B cell (primary cell): Measurements from ENCODE around the gene PRCC. TPM values are rescaled to one million over a fixed set of nuclear protein-coding genes. Genes with fewer than 3 reads are reported as not detected.

Experiments used
- ATAC-seq: fragments of 200-7000 bp; cut with Tn5 transposase; one replicate; pipeline ENCODE4 v1.10.0; 2021; ENCODE audit warnings: low read depth, mild to moderate bottlenecking, moderate number of reproducible peaks, moderate library complexity
- CTCF ChIA-PET: fragments of 350-600 bp; sonication (Branson Sonifier 250); formaldehyde crosslinking; loops from one replicate; lab custom pipeline; 2021; ENCODE audit warnings: antibody characterized with exemption, inconsistent platforms; lab: Charles Lee
- POLR2A ChIA-PET: fragments of 350-600 bp; sonication (Branson Sonifier 250); formaldehyde crosslinking; loops from one replicate; lab custom pipeline; 2021; ENCODE audit warnings: antibody characterized with exemption; lab: Charles Lee
- DNase-seq: peaks from one replicate; pipeline ENCODE4 v3.0.0; 2013
- H2AFZ ChIP-seq: 2 replicates; pipeline ENCODE4 v1.6.1; 2012; ENCODE audit warnings: mild to moderate bottlenecking, low read depth, low read length; ENCODE audit not compliant: insufficient read depth, poor library complexity, severe bottlenecking
- H3K27ac ChIP-seq, 2 donors: 1 replicate in 1 of 2; 2 replicates in 1 of 2; pipeline ENCODE4 v1.5.1; 2012 to 2013; ENCODE audit warnings: low read length in 2 of 2, mild to moderate bottlenecking in 2 of 2, moderate library complexity in 1 of 2
- H3K27me3 ChIP-seq, 4 experiments: fragments of 200-600 bp in 1 of 4; sonication (generic) in 1 of 4; replicated peaks in 1 of 4; 1 replicate in 2 of 4; 2 replicates in 2 of 4; pipeline versions ENCODE4 v1.6.1 to v1.7.0; 2013 to 2016; ENCODE audit warnings: low read length in 3 of 4, mild to moderate bottlenecking in 2 of 4, mixed read lengths in 1 of 4, moderate library complexity in 1 of 4; ENCODE audit not compliant: insufficient read depth in 4 of 4, control insufficient read depth in 3 of 4; ENCODE audit errors: control extremely low read depth in 1 of 4
- H3K36me3 ChIP-seq, 2 experiments: replicated peaks in 1 of 2; 1 replicate in 1 of 2; 2 replicates in 1 of 2; pipeline versions ENCODE4 v1.6.1 to v1.7.1; 2013; ENCODE audit warnings: low read length in 1 of 2; ENCODE audit not compliant: insufficient read depth in 2 of 2, control insufficient read depth in 1 of 2; ENCODE audit errors: control extremely low read depth in 1 of 2, extremely low read depth in 1 of 2
- H3K4me1 ChIP-seq, 2 donors: fragments of 200-600 bp in 1 of 2; sonication (generic) in 1 of 2; 1 replicate in 1 of 2; 2 replicates in 1 of 2; pipeline versions ENCODE4 v1.5.1 to v1.6.1; 2013 to 2017; ENCODE audit warnings: low read length in 2 of 2; ENCODE audit not compliant: control insufficient read depth in 2 of 2, insufficient read depth in 2 of 2
- H3K4me2 ChIP-seq: replicated peaks from 2 replicates; pipeline ENCODE3; 2012; ENCODE audit warnings: mild to moderate bottlenecking, low read depth, low read length; ENCODE audit not compliant: poor library complexity, severe bottlenecking
- H3K4me3 ChIP-seq, 5 experiments: fragments of 200-600 bp in 1 of 5; sonication (generic) in 1 of 5; 1 replicate in 3 of 5; 2 replicates in 2 of 5; pipeline versions ENCODE4 v1.5.1 to v1.7.0; 2011 to 2016; ENCODE audit warnings: low read length in 4 of 5, mild to moderate bottlenecking in 4 of 5, low read depth in 2 of 5, control low read depth in 1 of 5, moderate library complexity in 1 of 5; ENCODE audit not compliant: insufficient read depth in 1 of 5; ENCODE audit errors: control extremely low read depth in 1 of 5, extremely low read depth in 1 of 5
- H3K79me2 ChIP-seq: fragments of 200-600 bp; sonication (generic); one replicate; pipeline ENCODE4 v1.6.0; 2016; ENCODE audit warnings: low read length; ENCODE audit not compliant: control insufficient read depth, insufficient read depth
- H3K9ac ChIP-seq: fragments of 200-600 bp; sonication (generic); 2 replicates; pipeline ENCODE4 v1.6.1; 2017; ENCODE audit warnings: mild to moderate bottlenecking, low read length, moderate library complexity
- H3K9me3 ChIP-seq, 3 donors: one replicate each; pipeline versions ENCODE4 v1.6.1 to v1.7.1; 2013; ENCODE audit warnings: low read length in 2 of 3; ENCODE audit not compliant: control insufficient read depth in 2 of 3, insufficient read depth in 1 of 3; ENCODE audit errors: control extremely low read depth in 1 of 3
- H4K20me1 ChIP-seq: 2 replicates; pipeline ENCODE4 v1.6.0; 2012; ENCODE audit warnings: mild to moderate bottlenecking, low read length; ENCODE audit not compliant: insufficient read depth, control insufficient read depth, poor library complexity, severe bottlenecking
- H3K27ac Mint-ChIP-seq: one replicate; pipeline ENCODE4 v1.8.0; 2021; ENCODE audit warnings: mixed read lengths
- H3K27me3 Mint-ChIP-seq: one replicate; pipeline ENCODE4 v1.8.0; 2021; ENCODE audit warnings: mixed read lengths
- H3K4me1 Mint-ChIP-seq: one replicate; pipeline ENCODE4 v1.8.0; 2021; ENCODE audit warnings: mixed read lengths
- H3K4me3 Mint-ChIP-seq: one replicate; pipeline ENCODE4 v1.8.0; 2021; ENCODE audit warnings: mixed read lengths
- H3K9me3 Mint-ChIP-seq: one replicate; pipeline ENCODE4 v1.8.0; 2022; ENCODE audit warnings: mixed read lengths; ENCODE audit not compliant: insufficient read depth
- EZH2 ChIP-seq: IDR thresholded peaks from 2 replicates; pipeline ENCODE4 v1.6.1; 2012; ENCODE audit warnings: borderline replicate concordance, low read depth, mild to moderate bottlenecking, moderate library complexity, low read length; ENCODE audit not compliant: insufficient read depth, poor library complexity, severe bottlenecking
- WGBS: methylation state at CpG from one replicate; pipeline ENCODE4 v1.1.5; 2013; ENCODE audit warnings: missing lambda C conversion rate; ENCODE audit not compliant: insufficient coverage; 5-methylcytosine and 5-hydroxymethylcytosine counted together
- intact Hi-C: fragments of 100-400 bp; cut with micrococcal nuclease; formaldehyde crosslinking; loops from one replicate; pipeline ENCODE4 v1.10.0; 2022
- polyA plus RNA-seq: library from polyadenylated mRNA; depleted of rRNA; stranded (reverse); fragments of >200 nt; gene quantifications from 2 replicates; pipeline ENCODE4 v1.2.3, GENCODE V29; 2012
- total RNA-seq, 2 donors: library from RNA; stranded (reverse); fragments of 120-200 nt in 1 of 2; gene quantifications; 1 replicate in 1 of 2; 2 replicates in 1 of 2; pipeline versions ENCODE4 v1.2.3 to v1.2.4, GENCODE V29; 2013 to 2022
- TF ChIP-seq, protein P1 (sequence below): fragments of 200-600 bp; IDR thresholded peaks from one replicate; pipeline ENCODE4 v1.8.0; 2022; ENCODE audit warnings: antibody characterized with exemption, mild to moderate bottlenecking

The PRCC gene
- total and polyA plus RNA-seq, 2 donors (not counting 1 experiment from before 2014, with no cell fraction given) = 55.7 to 83.4 TPM

DNA sequence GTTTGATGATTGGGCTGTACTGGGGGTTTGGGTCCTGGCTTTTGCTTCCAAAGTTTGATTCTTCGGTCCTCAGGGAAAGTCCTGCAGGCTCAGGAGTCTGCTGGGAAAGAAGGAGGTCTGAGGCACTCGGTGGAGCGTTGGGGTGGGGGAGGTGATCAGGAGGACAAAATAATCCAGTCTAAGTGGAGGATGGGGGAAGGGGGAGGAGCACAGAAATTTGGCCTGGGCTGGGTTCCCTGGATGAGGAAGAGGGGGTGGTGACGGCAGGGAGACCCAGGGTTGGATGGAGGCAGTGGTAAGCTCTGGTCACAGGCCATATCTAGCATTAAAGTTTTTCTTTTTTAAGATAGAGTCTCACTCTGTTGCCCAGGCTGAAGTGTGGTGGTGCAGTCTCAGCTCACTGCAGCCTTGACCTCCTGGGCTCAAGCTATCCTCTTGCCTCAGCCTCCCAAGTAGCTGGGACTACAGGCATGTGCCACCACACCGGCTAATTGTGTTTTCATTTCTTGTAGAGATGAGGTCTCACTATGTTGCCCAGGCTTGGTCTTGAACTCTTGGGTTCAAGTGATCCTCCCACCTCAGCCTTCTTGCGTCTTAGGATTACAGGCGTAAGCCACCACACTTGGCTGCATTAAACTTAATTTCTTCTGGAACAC is 42.5 kb downstream of the PRCC start:
- no peak for TF ChIP-seq EZH2
- TF ChIP-seq, protein P1, sequence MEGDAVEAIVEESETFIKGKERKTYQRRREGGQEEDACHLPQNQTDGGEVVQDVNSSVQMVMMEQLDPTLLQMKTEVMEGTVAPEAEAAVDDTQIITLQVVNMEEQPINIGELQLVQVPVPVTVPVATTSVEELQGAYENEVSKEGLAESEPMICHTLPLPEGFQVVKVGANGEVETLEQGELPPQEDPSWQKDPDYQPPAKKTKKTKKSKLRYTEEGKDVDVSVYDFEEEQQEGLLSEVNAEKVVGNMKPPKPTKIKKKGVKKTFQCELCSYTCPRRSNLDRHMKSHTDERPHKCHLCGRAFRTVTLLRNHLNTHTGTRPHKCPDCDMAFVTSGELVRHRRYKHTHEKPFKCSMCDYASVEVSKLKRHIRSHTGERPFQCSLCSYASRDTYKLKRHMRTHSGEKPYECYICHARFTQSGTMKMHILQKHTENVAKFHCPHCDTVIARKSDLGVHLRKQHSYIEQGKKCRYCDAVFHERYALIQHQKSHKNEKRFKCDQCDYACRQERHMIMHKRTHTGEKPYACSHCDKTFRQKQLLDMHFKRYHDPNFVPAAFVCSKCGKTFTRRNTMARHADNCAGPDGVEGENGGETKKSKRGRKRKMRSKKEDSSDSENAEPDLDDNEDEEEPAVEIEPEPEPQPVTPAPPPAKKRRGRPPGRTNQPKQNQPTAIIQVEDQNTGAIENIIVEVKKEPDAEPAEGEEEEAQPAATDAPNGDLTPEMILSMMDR = no peak
- Histone ChIP-seq H4K20me1 (no peaks in the 10 kb centered on the region), H3K36me3 (no peaks in the 10 kb centered on the region), H3K27me3 (peaks cover 0 to 12% (median 0%) of the 10 kb centered on the region in 4 experiments), H3K9ac (no peak overlapping the region), H2AFZ (no peak overlapping the region), H3K4me3 (no peak overlapping the region), H3K79me2 (no peaks in the 10 kb centered on the region), H3K4me1 (peaks cover 10 to 20% of the 10 kb centered on the region in 2 donors), H3K9me3 (peaks cover 0 to 3% (median 0%) of the 10 kb centered on the region in 3 donors), H3K4me2 (no peak overlapping the region), H3K27ac (no peak overlapping the region)
- H3K4me1 Mint-ChIP-seq = peaks cover 19% of the 10 kb centered on the region
- H3K27me3 Mint-ChIP-seq = no peaks in the 10 kb centered on the region
- POLR2A ChIA-PET = no interaction called here
- no peak overlapping the region for H3K4me3 Mint-ChIP-seq
- 95% methylated on average over 7 of the region's 7 CpGs for WGBS
- intact Hi-C loops = no loop called here
- DNase-seq = no peak
- no peak overlapping the region for H3K27ac Mint-ChIP-seq
- H3K9me3 Mint-ChIP-seq = no peaks in the 10 kb centered on the region
- ATAC-seq = no peak
- CTCF ChIA-PET = interaction anchor here (1.1 kb wide), 1 partner anchor 12 kb away, joined by 3 read pairs; no protein-coding TSS in a partner anchor

- Mint-ChIP-seq H3K27ac (no peak overlapping the region), H3K9me3 (no peaks in the 10 kb centered on the region), H3K4me1 (peaks cover 27% of the 10 kb centered on the region), H3K27me3 (no peaks in the 10 kb centered on the region), H3K4me3 (no peak overlapping the region)
- TF ChIP-seq, protein P1 = no peak
- TF ChIP-seq EZH2 = no peak
- peaks cover 16 to 25% of the 10 kb centered on the region in 2 donors for H3K4me1 ChIP-seq
- H2AFZ ChIP-seq = no peak overlapping the region
- ATAC-seq = no peak
- intact Hi-C loops = no loop called here
- no peak overlapping the region for H3K4me3 ChIP-seq
- H3K9ac ChIP-seq = no peak overlapping the region
- ChIA-PET POLR2A (no interaction called here), CTCF (interaction anchor here (1.1 kb wide), 1 partner anchor 14 kb away, joined by 3 read pairs; no protein-coding TSS in a partner anchor)
- H3K27me3 ChIP-seq = peaks cover 0 to 12% (median 0%) of the 10 kb centered on the region in 4 experiments
- DNase-seq = no peak
- H3K79me2 ChIP-seq = no peaks in the 10 kb centered on the region
- 88% methylated on average over 4 of the region's 4 CpGs for WGBS
- H3K4me2 ChIP-seq = no peak overlapping the region
- no peak overlapping the region for H3K27ac ChIP-seq
- no peaks in the 10 kb centered on the region for H4K20me1 ChIP-seq
- peaks cover 0 to 3% (median 0%) of the 10 kb centered on the region in 3 donors for H3K9me3 ChIP-seq
- H3K36me3 ChIP-seq = no peaks in the 10 kb centered on the region
Measured at GRCh38 chr1:156811168-156811567, 43.8 kb downstream of the PRCC start.
